Stimulated activated effector memory CD8-positive, alpha-beta T cell treated with anti-CD3 and anti-CD28 coated beads, Interleukin-12 subunit alpha, Interleukin-12 subunit beta, amount 100 ng/mL, for 72 hours (primary cell): Measurements from ENCODE around the gene B9D2.
"Not testable (repeated sequence)": the region's sequence is repeated elsewhere in the genome, so short reads cannot be mapped to it uniquely, and the experiment has no call there.

Experiments used
- ATAC-seq: fragments of 150-1000 bp; cut with Tn5 transposase; 2 replicates; pipeline ENCODE4 v1.10.0; 2021
- DNase-seq, 2 donors: peaks; one replicate each; pipeline ENCODE4 v3.0.0; 2021 to 2022; ENCODE audit warnings: low spot score in 2 of 2
- H3K27ac Mint-ChIP-seq: one replicate; pipeline ENCODE4 v1.8.0; 2022; ENCODE audit warnings: mild to moderate bottlenecking, mixed read lengths
- H3K36me3 Mint-ChIP-seq: one replicate; pipeline ENCODE4 v1.8.0; 2022; ENCODE audit warnings: mild to moderate bottlenecking, mixed read lengths
- H3K4me1 Mint-ChIP-seq: one replicate; pipeline ENCODE4 v1.8.0; 2022; ENCODE audit warnings: mixed read lengths
- H3K4me3 Mint-ChIP-seq: one replicate; pipeline ENCODE4 v1.8.0; 2022; ENCODE audit warnings: mild to moderate bottlenecking, mixed read lengths
- H3K9me3 Mint-ChIP-seq: one replicate; pipeline ENCODE4 v1.8.0; 2022; ENCODE audit warnings: mixed read lengths

Gene B9D2

DNA sequence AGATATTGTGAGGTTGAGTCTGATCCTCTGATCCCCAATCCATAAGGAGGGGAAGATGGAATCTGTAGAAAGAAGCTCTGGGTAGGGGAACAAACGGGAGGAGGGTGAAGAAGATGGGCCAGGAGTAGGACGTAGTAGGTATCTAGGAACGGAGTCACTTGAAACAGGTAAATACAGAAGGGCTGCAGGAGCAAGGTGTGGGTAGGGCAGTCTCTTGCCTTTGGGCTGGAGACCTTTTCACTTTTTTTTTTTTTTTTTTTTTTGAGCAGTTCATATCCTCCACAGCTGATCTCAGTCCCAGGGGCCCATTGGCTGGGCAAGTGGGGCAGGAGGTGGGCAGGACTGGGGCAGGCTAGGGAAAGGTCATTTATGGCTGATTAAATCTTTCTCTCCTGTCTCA is 35.1 kb upstream of the B9D2 start:
- peaks cover 21% of the 10 kb centered on the region for H3K36me3 Mint-ChIP-seq
- DNase-seq (no peak), ATAC-seq (no peak)
- H3K9me3 Mint-ChIP-seq, result no peaks in the 10 kb centered on the region
- H3K4me3 Mint-ChIP-seq, result peak overlapping the region; percentile 99
- H3K4me1 Mint-ChIP-seq, result peaks cover 57% of the 10 kb centered on the region
- peak overlapping the region; percentile 100 for H3K27ac Mint-ChIP-seq

DNA sequence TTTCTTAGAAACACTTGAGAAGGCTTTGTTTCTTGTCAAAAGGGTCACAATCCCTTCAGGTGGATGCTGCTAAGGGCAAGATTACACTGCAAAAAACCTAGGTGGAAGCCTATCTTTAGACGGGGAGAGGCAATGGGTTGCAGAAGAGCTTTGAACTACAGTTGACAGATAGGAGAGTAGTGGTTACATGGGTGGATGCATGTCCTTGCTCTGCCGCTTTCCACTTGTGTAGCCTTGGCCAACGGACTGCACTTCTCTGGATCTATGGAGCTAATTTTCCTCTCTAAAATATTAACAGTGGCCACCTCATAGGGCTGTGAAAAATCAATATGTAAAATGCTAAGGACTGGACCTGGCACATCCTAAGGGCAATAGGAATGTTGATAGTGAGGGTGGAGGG is 34.6 kb upstream of the B9D2 start:
- peak overlapping the region; percentile 100 for H3K27ac Mint-ChIP-seq
- no peaks in the 10 kb centered on the region for H3K9me3 Mint-ChIP-seq
- peak overlapping the region; percentile 99 for H3K4me3 Mint-ChIP-seq
- H3K36me3 Mint-ChIP-seq, result peaks cover 26% of the 10 kb centered on the region
- no peak for ATAC-seq
- H3K4me1 Mint-ChIP-seq, result peaks cover 57% of the 10 kb centered on the region
- DNase-seq, result no peak

DNA sequence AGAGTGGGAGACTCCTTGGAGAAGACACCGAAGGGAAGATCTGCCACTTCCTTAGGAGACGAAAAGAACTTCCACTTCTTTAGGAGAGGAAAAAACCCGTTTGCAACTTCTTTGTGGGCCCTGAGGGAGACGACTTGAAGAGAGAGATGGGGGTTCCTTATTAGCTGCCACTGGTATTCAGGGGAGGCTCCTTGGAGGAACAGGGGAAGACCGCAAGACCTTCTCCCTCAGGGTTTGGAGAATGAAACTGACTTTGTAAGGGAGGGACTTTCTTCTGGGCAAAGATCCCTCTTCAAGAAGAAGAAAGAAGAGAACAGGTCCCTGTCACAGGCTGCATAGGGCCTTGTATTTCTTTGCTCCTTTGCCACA is 34.1 kb upstream of the B9D2 start:
- no peaks in the 10 kb centered on the region for H3K9me3 Mint-ChIP-seq
- H3K27ac Mint-ChIP-seq, result peak overlapping the region; percentile 100
- H3K4me1 Mint-ChIP-seq, result peaks cover 57% of the 10 kb centered on the region
- H3K36me3 Mint-ChIP-seq, result peaks cover 27% of the 10 kb centered on the region
- ATAC-seq (no peak), DNase-seq (no peak)
- peak overlapping the region; percentile 99 for H3K4me3 Mint-ChIP-seq

GRCh38 chr19:41397086-41398049 is 33.4 kb upstream of the B9D2 start, which contains the start of the genes BCKDHA and EXOSC5:
Gene BCKDHA (plus strand): TSS chr19:41397818. CDS start chr19:41397828, 10 bp downstream.
Gene EXOSC5 (minus strand): TSS chr19:41397359. CDS start chr19:41397328, 31 bp downstream.
- DNase-seq, result peak; percentile 95 to 97
- peak; percentile 99 for ATAC-seq
- Mint-ChIP-seq H3K27ac (peak within 1 kb of the TSS; percentile 100), H3K4me1 (peaks cover 57% of the 10 kb centered on the region), H3K4me3 (peak within 1 kb of the TSS; percentile 99), H3K36me3 (peaks cover 32% of the 10 kb centered on the region), H3K9me3 (no peaks in the 10 kb centered on the region)

DNA sequence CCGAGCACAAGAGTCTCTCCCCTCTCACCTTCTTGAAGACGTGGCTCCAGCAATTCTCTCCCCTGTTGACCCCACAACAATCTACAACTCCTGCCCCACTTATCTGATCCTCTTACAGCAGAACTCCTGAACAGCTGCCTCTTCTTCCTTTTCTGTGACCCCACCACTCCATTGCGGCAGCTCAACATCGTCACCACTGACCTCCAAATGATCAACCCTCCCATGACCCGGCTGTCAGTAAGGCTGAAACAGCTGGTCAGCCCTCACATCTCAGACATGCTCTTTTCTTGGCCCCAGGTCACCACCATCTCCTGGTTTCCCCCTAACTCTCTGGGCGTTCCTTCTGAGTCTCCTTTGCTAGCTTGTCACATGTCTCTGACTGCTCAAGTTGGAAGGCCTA is 31.4 kb upstream of the B9D2 start:
- peak overlapping the region; percentile 14 for H3K27ac Mint-ChIP-seq
- H3K4me1 Mint-ChIP-seq, result peaks cover 47% of the 10 kb centered on the region
- H3K36me3 Mint-ChIP-seq, result peaks cover 42% of the 10 kb centered on the region
- DNase-seq (no peak), ATAC-seq (no peak)
- no peaks in the 10 kb centered on the region for H3K9me3 Mint-ChIP-seq
- peak overlapping the region; percentile 99 for H3K4me3 Mint-ChIP-seq

DNA sequence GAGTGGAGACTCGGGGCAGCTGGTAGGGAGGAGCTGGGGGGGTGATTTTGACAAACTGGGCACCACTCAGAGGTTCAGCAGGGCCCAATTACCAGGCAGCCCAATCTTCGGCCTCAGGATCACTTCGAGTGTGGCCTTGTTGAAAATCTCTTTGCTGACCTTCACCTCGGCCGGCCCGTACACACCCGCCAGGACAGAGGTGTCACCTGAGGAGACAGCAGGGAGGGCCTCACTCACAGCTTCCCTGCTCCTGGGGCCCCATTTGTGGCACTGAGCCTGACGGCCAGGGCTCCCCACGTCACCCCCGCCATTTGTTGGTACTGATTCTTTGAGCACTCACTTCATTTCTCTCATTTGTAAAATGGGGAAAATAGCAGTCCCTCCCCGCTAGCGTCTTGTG is 28.8 kb upstream of the B9D2 start:
- no peak overlapping the region for H3K27ac Mint-ChIP-seq
- no peak for ATAC-seq

GRCh38 chr19:41391618-41392017 is 27.7 kb upstream of the B9D2 start:
- H3K36me3 Mint-ChIP-seq, result peaks cover 70% of the 10 kb centered on the region
- no peak for DNase-seq
- ATAC-seq, result no peak
- peaks cover 17% of the 10 kb centered on the region for H3K4me1 Mint-ChIP-seq
- no peaks in the 10 kb centered on the region for H3K9me3 Mint-ChIP-seq
- peak overlapping the region; percentile 32 for H3K27ac Mint-ChIP-seq
- no peak overlapping the region for H3K4me3 Mint-ChIP-seq

More for the DNA sequence above, 28.8 kb upstream of the B9D2 start:
- Mint-ChIP-seq H3K9me3 (no peaks in the 10 kb centered on the region), H3K36me3 (peaks cover 68% of the 10 kb centered on the region), H3K4me3 (no peak overlapping the region), H3K4me1 (peaks cover 25% of the 10 kb centered on the region)
- DNase-seq, result no peak

- Mint-ChIP-seq H3K9me3 (no peaks in the 10 kb centered on the region), H3K27ac (peak overlapping the region; percentile 7), H3K4me3 (no peak overlapping the region), H3K36me3 (peaks cover 72% of the 10 kb centered on the region), H3K4me1 (no peaks in the 10 kb centered on the region)
- ATAC-seq, result no peak
- DNase-seq, result no peak
Measured at GRCh38 chr19:41386442-41386841, 22.5 kb upstream of the B9D2 start.

- Mint-ChIP-seq H3K4me1 (no peaks in the 10 kb centered on the region), H3K27ac (no peak overlapping the region), H3K36me3 (peaks cover 60% of the 10 kb centered on the region), H3K4me3 (no peak overlapping the region), H3K9me3 (no peaks in the 10 kb centered on the region)
- no peak for ATAC-seq
- DNase-seq, result no peak
Measured at GRCh38 chr19:41384351-41384750, 20.4 kb upstream of the B9D2 start.

DNA sequence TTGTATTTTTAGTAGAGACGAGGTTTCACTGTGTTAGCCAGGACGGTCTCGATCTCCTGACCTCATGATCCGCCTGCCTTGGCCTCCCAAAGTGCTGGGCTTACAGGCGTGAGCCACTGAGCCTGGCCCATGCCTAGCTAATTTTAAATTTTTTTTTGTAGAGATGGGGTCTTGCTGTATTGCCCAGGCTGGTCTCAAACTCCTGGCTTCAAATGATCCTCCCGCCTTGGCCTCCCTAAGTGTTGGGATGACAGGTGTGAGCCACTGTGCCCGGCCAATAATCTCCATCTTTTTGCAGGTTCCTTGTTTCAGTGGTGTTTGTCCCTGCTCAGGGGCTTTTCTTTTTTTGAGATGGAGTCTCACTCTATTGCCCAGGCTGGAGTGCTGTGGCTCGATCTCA is 17.6 kb upstream of the B9D2 start:
- not testable (repeated sequence) for ATAC-seq
- H3K36me3 Mint-ChIP-seq, result peaks cover 48% of the 10 kb centered on the region

GRCh38 chr19:41377977-41378709 is 14.2 kb upstream of the B9D2 start:
- Mint-ChIP-seq H3K4me3 (no peak overlapping the region), H3K27ac (peak overlapping the region; percentile 63), H3K9me3 (no peaks in the 10 kb centered on the region), H3K36me3 (peaks cover 26% of the 10 kb centered on the region), H3K4me1 (peaks cover 24% of the 10 kb centered on the region)
- ATAC-seq (peak; percentile 38), DNase-seq (no peak)

More for the DNA sequence above, 17.6 kb upstream of the B9D2 start:
- H3K4me1 Mint-ChIP-seq, result peaks cover 16% of the 10 kb centered on the region
- H3K9me3 Mint-ChIP-seq, H3K27ac Mint-ChIP-seq, DNase-seq, H3K4me3 Mint-ChIP-seq: not testable (repeated sequence)

- Mint-ChIP-seq H3K36me3 (peaks cover 21% of the 10 kb centered on the region), H3K4me1 (peaks cover 24% of the 10 kb centered on the region), H3K4me3 (peak overlapping the region; percentile 61), H3K27ac (peak overlapping the region; percentile 77), H3K9me3 (no peaks in the 10 kb centered on the region)
- DNase-seq (no peak), ATAC-seq (peak; percentile 76)
Measured at GRCh38 chr19:41376998-41377365, 13.0 kb upstream of the B9D2 start.

DNA sequence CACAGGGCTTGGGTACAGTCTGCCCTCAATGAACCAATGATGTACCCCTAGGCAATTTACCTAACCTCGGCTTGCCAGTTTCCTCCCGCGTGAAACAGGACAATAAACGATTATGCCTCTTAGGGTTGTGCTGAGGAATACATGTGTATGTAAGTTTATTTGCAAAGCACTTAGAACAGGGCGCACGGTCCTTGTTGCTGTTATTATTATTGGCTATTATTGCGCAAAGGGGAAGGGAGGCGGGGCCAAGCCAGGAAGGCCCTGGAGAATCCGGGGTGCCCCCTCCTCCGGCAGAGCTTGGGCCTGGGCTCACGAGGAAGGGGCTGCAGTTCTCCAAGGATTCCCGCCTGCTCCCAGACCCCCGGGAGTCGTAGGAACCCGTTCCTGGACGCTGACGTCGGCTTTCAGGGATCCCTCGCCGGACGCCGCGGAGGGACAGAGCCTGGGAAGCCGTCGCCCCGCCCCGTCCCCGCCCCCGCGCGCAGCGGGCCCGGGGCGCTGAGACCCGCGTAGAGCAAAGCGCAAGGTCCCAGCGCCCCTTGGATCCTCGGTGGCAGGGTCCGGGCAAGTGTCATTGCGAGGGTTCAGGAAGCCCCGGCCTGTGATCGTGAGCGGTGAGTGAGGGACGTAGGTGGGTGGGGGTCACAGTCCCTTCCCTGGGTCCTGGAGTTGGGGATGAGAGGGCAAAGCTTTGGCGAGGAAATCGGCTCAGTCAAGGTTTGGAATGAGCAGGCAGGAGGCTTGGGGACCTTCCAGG is 12.5 kb upstream of the B9D2 start, which contains the start of gene TMEM91:
TSS of gene TMEM91 (plus strand) at position 293 of the 757 bp plus-strand sequence. CDS start 1,777 bp downstream, outside the sequence.
- ATAC-seq, result peak; percentile 37
- H3K27ac Mint-ChIP-seq, result peak within 1 kb of the TSS; percentile 77

GRCh38 chr19:41373993-41374392 is 10.0 kb upstream of the B9D2 start:
- H3K27ac Mint-ChIP-seq, result no peak overlapping the region
- peaks cover 30% of the 10 kb centered on the region for H3K4me1 Mint-ChIP-seq
- H3K9me3 Mint-ChIP-seq, result no peaks in the 10 kb centered on the region
- peaks cover 12% of the 10 kb centered on the region for H3K36me3 Mint-ChIP-seq
- DNase-seq (no peak), ATAC-seq (no peak)
- H3K4me3 Mint-ChIP-seq, result no peak overlapping the region

More for the DNA sequence above, 12.5 kb upstream of the B9D2 start, which contains the start of gene TMEM91:
- Mint-ChIP-seq H3K36me3 (peaks cover 21% of the 10 kb centered on the region), H3K9me3 (no peaks in the 10 kb centered on the region), H3K4me3 (peak within 1 kb of the TSS; percentile 61), H3K4me1 (peaks cover 27% of the 10 kb centered on the region)
- no peak for DNase-seq

- ATAC-seq (no peak), DNase-seq (no peak)
- H3K36me3 Mint-ChIP-seq, result peaks cover 6% of the 10 kb centered on the region
- no peak overlapping the region for H3K4me3 Mint-ChIP-seq
- no peak overlapping the region for H3K27ac Mint-ChIP-seq
- peaks cover 24% of the 10 kb centered on the region for H3K4me1 Mint-ChIP-seq
- no peaks in the 10 kb centered on the region for H3K9me3 Mint-ChIP-seq
Measured at GRCh38 chr19:41372501-41372900, 8.6 kb upstream of the B9D2 start.
